CD4-positive, alpha-beta T cell treated with Interleukin-10 for 1 hour (primary cell): ENCODE results near the gene DDX49.
"Not testable (repeated sequence)": the region's sequence is repeated elsewhere in the genome, so short reads cannot be mapped to it uniquely, and the experiment has no call there.

Experiments used
- DNase-seq: peaks from one replicate; pipeline ENCODE4 v3.0.0-alpha.2; 2020

The DDX49 gene

DNA sequence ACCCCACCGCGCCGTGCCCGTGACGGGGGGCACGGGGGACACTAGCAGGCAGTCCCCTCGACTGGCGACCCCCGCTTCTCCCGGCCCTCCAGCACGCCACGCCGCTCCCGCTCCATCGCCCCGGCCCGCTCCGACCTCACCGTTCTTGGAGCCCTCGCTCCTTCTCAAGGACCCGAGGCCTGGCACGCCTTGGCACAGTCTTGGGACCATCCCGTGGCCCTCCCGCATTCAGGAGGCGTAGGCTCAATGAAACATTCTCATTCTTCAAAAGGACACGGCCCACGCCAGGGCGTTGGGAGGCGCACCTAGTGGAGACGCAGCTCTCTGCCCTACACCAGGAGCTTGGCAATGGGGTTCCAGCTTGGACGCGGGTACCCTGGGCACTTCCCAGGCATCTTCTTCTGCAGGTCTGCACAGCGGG, 23.1 kb upstream of the DDX49 start:
- DNase-seq = no peak

DNA sequence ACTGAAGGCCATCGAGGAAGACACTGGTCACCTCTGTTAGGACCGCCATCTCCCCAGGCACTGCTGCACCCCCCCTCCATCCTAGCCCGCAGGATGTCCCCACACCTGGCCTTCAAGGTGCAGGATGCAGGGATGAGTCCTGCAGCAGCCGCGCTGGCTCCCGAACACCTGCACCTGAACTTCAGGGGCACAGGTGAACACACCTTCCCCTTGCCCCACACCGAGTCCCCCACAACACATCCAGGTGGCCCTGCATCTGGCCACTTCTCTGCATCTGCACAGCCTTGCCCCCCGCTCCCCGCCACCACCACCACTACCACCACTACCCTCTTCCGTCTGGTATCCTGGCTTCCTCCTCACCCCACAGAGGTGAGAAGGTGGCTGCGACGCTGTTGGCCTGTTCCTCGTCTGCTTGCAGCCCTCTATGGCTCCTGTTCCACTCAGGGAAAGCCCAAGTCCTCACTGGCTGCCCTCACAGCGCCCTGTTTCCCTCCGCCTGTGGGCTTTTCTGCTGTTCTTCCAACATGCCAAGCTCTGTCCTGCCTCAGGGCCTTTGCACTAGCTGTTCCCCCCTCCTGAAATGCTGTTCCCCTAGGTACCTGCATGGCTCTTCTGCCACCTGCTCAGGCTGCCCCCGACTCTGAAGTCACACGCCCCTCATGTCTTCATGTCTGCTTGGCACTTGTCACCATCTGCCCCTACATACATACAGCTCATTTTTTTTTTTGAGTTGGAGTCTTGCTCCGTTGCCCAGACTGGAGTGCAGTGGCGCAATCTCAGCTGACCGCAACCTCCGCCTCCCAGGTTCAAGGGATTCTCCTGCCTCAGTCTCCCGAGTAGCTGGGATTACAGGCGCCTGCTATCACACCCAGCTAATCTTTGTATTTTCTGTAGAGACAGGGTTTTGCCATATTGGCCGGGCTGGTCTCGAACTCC, 22.2 kb upstream of the DDX49 start:
- DNase-seq = no peak

DNA sequence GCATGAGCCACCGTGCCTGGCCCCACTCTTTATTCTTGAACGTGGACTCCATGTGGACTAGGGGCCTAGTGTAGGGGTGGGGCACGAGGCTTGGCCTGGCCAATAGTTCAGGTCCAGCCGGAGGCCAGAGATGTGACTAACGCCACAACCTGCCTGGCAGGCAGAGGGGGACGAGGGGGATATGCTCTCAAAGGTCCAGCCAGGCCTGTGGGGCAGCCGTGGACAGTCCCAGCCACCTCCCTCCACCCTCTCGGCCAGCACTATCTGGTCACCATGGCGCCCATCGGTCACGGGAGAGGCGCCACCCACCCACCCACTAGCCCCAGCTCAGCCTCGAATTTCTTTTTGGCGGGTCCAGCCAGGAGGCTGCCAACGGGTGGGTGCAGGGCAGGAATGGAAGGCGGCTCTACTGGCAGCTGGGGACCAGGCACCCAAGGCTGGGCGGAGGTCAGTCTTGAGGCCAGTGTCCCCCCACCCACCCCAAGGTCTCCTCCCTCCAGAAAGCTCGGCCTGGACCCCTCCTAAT, 21.4 kb upstream of the DDX49 start:
- DNase-seq = no peak

DNA sequence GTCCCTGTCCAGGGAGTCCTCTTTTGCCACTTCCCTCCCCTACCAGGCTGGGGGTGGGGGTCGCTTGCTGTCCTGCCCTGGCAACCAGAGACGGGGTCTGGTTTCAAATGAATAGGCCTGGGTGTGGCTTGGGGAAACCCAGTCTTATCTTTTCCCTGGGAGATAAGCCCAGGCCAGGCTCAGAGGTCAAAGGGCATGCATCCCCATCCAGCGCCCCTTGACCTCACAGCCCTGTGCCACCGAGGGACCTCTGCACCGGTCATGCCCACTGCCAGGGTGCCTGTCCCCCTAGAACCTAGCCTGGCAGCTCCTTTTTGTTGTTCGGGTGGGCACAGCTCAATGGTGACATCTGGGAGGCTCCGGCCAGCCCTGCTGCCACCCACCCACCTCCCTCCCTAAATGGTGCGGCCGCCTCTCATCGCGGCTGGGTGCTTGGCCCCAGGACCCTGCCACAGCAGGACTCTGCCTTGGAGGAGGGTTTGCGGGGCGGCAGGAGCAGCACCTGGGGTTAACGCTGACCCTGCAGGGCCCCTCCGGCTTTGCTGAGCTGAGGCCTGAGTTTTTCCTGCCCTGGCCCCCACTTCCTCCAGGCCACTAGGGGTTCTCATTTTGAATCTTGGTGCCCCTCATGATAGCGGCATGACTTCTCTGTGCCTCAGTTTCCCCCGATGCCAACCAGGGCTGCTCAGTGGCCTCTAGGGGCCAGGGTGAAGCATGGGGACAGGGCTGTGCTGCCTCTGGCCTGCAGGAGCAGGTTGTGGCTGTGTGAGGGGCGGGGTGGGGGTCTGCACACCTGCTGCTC, 20.7 kb upstream of the DDX49 start:
- DNase-seq = no peak

DNA sequence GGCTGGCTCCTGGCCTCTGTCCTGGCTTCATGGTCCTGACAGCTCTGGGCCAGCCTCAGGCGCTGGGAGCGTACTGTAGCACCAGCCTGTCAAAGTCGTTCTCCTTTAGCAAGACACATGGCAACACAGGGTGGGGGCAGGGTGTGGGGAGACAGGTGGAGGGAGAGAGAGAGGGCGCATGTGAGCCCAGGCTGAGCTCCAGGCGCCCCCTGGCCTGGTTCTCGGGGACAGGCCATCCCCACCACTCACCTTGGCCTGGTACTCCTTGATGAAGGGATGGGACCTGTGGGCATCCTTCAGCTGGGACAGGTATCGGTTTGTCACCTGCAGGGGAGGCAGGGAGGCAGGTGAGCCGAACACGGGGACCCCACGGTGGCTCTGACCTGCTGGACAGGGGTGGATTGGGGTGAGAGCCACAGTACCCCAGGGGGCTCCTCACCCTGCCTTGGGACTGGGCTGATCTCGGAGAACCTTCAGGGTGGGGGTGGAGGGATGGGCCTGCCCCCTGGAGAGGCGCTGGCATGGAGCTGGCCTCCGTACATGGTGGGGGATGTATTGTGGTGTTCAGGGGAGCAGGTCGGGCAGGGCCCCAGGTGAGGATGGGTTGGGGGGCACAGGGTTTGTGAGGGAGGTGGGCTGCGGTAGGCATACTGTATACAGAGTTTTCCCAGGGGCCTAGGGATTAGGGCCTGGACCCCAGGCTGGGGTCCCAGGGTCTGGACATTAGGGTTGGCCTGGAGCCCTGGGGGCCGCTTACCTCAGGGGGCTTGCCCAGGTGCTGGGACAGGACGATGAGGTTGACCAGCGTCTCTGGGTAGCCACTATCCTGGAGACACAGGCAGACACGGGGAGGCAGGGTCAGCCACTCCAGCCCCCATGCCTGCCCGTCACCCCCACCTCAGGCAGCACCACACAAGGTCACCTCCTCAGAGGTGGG, 19.6 kb upstream of the DDX49 start:
- no peak for DNase-seq

DNA sequence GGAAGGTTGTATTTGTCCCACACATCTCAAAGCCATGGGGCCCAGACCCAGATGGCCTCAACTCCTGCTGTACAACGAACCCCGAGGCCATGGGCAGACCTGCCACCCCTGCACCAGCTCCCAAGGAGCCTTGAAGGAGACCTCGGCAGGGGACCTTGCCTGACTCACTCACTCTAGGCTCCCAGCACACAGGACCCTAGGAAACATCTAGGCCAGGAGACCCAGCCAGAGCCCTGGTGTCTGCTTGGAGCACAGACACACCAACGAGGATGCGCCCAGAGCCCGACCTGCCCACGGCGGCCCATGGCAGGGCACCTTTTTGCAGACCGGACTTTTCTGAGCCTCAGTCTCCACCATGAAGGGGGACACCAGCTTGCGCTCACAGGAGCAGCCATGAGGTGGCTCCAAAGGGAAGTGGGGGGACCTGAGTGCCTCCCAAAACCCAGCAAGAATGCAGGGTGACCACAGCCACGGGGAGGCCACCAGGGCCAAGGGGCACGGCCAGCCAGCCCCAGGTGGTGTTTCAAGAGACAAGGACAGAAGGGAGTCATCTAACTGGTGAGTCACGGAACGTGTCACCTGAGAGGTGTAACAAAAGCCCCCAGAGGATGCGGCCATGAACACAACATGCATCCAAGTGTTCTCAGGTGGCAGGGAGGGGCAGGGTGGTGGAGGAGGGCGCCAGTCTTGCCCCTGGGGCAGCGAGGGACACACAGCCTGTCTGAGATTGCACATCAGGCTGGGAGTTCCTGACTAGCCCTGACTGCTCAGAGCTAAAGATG, 18.6 kb upstream of the DDX49 start:
- no peak for DNase-seq

DNA sequence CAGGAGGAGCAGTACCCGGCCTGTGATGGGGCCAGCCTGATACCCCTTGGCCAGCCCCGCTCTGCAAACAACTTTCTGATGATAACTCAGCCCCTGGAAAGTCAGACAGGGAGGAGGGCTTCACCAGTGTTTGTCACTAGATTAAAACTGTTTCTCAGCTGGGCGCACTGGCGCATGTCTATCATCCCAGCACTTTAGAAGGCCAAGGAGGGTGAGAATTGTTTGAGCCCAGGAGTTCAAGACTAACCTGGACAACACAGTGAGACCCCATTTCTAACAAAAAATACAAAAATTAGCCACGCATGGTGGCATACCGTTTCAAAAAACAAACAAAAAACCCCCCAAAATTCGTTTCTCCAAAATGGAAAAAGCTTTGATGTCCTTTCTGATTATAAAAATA, 18.0 kb upstream of the DDX49 start:
- no peak for DNase-seq

DNA sequence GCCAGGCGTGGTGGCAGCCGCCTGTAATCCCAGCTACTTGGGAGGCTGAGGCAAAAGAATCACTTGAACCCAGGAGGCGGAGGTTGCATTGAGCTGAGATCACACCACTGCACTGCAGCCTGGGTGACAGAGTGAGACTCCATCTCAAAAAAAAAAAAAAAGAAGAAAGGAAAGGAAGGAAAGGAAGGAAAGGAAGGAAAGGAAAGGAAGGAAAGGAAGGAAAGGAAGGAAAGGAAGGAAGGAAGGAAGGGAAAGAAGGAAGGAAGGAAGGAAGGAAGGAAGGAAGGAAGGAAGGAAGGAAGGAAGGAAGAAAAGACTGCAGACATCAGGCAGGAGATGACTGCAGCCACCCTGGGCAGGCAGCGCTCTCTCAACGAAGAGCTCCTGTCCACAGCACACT, 17.0 kb upstream of the DDX49 start:
- DNase-seq = not testable (repeated sequence)

DNA sequence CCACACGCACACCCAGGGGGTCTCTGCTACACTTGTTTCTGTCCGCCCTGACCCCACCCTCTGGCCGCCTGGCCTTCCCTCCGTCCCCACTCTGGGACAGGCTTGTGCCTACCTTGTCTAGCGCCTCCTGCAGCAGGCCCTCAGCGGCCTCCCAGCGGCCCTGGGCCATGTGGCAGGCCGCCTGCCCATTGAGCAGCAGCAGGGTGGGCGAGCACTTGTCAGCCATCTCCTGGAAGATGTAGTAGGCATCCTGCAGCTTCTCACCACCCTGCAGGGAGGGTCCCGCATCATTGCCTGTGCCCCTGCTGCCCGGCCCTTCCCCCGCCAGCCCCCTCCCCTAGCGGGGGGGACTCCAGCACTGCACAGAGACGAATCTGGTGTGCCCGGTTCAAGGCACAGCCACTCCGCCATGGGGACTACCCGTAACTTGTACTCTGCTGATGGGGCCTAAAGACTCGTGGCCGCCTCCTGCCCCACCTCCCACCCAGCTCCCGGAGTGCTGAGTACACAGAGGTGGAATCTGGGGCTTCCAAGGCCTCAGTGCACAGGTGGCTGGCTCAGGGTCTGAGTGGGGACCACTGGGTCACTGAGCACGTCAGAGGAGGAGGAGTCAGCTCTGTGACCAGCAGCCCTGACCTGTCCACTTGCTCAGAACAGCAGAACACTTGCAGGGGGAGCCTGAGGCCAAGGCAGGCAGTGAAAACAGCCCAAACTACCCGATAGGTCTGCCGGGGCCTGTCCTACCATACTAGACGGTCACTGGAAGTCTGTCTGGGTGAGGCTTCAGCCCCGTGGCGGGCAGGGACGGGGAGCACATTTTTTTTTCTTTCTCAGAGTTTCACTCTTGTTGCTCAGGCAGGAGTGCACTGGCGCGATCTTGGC, 16.1 kb upstream of the DDX49 start:
- DNase-seq = no peak

DNA sequence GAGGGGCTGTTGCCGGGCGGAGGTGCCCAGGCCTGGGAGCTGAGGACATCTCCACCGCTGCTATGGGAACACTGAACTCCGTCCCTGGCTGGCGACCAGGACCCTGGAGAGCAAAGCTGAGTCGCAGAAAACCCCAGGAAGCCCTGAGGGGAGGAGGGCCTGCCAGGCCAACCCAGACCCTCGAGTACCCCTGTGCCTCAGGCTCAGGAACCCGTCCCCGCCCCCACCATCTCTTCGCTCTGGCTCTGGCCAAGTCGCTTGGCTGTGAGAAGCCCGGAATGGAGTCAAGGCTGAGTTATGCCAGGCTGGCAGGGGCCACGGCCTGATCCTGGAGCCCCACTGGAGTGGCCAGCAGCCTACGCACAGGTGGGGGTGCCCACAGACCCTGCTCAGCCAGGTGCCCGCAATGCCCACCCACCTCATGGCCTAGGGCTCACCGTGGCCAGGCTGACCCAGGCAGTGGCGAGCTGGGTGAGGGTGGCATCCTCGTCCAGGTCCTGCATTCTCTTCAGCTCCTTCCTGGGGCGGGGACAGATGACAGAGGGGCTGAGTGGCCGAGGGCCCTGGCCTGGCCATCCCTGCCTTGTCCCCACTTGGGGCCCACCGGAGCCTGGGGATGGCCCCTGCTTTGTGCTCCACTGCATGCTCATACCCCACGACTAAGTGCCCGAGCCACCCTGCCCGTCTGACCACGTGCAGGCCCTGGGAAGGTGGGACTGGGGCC, 15.0 kb upstream of the DDX49 start:
- no peak for DNase-seq

DNA sequence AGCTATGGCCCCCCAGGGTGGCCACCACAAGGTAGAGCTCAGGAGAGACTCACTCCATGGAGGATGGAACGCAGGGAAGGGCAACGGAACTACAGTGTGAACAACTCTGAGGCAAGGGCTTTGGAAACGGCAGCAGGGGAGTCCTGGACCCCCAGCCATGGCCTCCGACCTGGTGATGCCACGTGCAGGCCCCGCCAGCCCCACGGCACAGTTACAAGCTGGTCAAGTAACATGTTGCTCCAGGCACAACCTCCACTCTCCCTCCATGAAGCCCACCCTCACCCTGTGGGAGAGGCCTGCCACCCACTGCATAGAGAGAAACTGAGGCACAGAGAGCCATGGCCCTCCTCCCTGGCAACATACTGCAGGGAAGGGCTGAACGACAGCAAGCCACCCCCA, 14.5 kb upstream of the DDX49 start:
- DNase-seq = no peak

DNA sequence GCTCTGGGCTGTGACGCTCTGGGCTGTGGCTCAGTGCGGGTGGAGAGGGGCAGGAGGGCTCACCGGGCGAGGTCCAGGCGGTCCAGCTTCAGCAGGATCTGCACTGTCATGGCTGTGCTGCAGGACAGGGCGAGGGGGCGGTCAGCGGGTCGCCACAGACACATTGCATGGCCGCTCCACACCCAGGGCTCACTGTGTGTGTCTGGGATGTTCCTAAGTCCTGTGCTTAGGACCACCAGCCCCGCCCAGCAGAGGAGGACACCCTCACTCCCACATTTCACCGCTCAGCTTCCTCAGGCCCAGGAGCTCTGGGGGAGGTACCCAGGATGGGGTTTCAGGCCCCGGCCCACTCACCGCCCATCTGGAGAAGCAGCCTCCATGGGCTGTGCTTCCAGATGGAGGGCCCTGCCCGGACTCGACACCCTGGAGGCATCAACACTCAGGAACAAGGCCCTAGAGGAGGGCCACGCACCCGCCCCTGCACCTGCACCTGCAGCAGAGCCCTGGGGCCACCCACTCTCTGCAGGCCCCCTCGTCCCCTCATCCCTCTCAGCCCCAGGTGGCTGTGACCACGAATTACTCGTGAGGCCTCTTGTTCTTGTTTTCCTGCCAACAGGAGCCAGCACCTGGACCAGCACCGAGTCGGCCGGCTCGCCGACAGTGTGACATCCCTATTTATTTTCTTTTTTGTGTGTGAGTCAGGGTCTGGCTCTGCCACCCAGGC, 13.8 kb upstream of the DDX49 start:
- DNase-seq = no peak

DNA sequence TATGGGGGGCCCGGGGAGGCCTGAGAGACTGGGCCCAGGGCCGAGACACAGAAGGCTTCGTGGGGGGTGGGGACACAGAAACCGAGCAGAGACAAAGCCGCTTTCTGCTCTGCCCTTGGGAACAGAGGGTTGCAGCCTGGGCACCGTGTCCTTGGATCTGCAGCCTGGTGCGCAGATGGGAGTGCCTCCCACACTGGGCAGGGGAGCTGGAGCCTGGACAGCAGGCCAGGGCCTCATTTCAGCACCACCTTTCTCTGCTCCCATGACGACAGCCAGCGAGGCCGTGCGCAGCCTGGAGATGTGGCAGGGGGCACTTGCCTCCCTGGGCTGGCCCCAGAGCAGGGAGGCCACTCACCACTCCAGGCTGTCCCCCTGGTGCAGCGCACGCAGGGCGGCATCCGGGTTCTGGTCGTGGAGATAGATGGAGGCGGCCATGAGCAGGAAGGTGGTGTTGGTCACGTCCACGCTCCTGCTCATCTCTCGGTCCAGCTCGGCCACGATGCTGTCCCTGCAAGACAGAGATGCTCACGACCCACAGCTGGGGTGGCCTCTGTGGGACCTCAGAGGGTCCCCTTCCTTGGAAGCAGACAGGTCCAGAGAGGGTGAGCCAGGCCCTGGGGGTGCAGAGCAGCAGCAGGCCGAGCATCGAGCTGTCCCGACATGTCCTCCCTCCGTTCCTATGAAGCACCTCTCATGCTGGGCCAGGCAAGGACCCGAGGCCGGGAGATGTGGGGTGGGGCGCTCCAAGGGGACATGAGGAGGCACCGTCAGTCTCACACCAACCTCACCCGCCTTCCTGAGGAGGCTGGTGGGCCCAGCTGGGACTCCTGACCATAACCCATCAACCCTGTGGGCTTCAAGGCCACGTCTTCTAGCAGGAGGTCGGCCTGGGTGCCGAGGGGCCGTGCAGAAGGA, 12.7 kb upstream of the DDX49 start:
- DNase-seq = no peak

DNA sequence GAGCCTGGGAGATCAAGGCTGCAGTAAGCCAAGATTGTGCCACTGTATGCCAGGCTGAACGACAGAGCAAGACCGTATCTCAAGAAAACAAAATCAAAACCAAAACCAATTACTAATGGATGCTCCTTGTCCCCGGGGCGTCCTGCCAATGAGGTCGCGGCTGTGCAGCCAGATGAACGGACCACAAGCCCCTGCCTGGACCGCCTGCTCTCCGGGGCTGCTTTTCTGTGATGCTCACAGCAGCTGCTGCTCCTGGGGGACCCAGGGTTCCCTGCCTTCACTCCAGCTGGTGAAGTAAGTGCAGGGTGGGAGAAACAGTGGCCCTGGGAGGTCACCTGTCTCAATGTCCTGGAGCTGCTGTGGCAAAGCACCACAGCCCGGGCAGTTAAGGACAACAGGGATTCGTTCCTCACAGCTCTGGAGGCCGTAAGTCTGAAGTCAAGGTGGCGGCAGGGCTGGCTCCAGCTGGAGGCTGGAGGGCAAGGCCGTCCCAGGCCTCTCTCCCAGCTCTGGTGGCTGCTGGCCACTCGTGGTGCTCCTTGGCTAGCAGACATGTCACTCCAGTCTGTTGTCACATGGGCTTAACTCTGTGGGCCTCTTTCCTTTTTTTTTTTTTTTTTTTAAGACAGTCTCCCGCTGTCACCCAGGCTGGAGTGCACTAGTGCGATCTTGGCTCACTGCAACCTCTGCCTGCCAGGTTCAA, 10.4 kb upstream of the DDX49 start:
- DNase-seq = no peak

DNA sequence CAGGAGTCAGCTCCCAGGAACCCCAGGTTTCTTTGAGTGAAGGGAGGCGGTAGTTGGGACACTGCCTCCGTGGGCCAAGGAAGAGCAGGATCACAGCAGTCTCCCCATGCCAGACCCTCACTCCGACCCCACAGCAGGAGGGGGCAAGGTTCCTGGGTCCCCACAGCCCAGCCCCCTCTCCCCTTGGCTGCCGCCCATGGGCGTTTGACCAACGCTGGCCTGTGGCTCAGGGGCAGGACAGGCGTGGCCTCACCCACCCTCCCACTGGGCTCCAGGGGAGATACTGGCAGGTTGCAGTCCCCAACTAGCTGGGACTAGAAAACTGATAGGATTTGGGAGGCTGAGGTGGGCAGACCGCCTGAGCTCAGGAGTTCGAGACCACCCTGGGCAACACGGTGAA, 9.5 kb upstream of the DDX49 start:
- no peak for DNase-seq

DNA sequence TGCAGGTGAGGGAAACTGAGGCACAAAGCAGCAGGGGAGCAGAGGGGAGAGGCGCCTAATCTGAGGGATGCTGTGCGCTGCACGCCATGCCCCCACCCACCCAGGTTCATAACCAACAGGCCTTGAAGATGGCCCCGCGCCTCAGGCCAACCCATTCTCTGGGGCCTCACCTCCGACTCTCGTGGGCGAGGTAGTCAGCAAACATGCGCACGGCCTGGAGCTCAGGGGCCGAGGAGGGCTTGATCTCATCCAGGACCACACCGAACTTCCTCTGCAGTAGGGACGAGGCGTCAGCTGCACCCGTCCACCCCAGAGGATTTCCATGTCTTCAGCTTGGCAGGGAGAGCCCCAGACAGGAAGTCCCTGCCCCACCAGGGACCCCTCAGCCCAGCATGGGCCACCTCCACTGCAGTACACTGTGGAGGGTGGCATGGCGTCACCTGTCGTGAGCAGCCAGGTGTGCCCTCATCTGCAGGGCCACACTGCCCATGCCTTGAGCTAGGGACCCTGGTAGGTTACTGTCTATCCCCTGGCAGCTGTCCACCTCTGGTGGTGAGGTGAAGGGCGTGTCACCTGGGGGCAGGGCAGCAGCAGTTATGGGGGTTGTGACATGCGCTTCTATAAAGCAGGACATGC, 8.6 kb upstream of the DDX49 start:
- DNase-seq = no peak

DNA sequence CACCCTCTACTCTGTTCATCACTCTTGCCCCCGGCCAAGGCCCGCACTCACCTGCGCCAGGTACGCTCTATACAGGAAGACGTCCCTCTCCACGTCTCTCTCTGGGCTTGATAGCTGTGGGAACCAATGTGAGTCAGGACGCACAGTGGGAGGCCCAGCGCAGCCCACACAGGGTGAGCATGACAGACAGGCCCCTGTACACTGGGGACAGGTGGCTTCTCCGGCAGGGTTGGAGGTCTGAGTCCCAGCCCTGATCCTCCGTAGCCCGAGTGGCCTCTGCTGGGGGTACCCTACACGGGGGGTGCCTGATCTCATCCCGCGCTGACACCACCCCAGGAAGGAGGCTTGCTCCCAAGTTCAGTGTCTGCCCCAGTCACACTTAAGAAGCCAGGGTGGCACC, 6.6 kb upstream of the DDX49 start:
- no peak for DNase-seq
